H1 (cell line): ENCODE measurements around the gene NPBWR2. TPM values are rescaled to one million over a fixed set of nuclear protein-coding genes. Genes with fewer than 3 reads are reported as not detected.

Experiments
- CTCF ChIA-PET: fragments of 300-600 bp; sonication (Branson Sonifier 250); formaldehyde crosslinking; loops from one replicate; lab custom pipeline; 2021; ENCODE audit not compliant: partially characterized antibody; lab: Charles Lee
- POLR2A ChIA-PET: fragments of 300-600 bp; sonication (Branson Sonifier 250); formaldehyde crosslinking; loops from one replicate; lab custom pipeline; 2021; ENCODE audit warnings: inconsistent platforms; ENCODE audit not compliant: partially characterized antibody; lab: Charles Lee
- DNase-seq, 2 experiments: peaks; one replicate each; pipeline versions ENCODE4 v3.0.0 to v3.0.0-alpha.2; 2010 to 2022; ENCODE audit warnings: low spot score in 2 of 2, low read depth in 1 of 2, mixed read lengths in 1 of 2
- FAIRE-seq: peaks from 2 replicates; lab custom pipeline; 2011; peaks lifted over from hg19 to GRCh38; lab: Jason Lieb, UNC
- H2AFZ ChIP-seq: 2 replicates; pipeline ENCODE4 v1.8.1; 2012; ENCODE audit warnings: low read length, inconsistent platforms
- H2AK5ac ChIP-seq: 2 replicates; pipeline ENCODE4 v1.6.1; 2013; ENCODE audit warnings: low read depth, low read length
- H2BK120ac ChIP-seq: replicated peaks from 2 replicates; pipeline ENCODE3; 2013; ENCODE audit warnings: low read depth, low read length, inconsistent platforms
- H2BK12ac ChIP-seq: 2 replicates; pipeline ENCODE4 v1.6.1; 2013; ENCODE audit warnings: low read depth, low read length
- H2BK15ac ChIP-seq: 2 replicates; pipeline ENCODE4 v1.6.1; 2013; ENCODE audit warnings: low read length
- H2BK20ac ChIP-seq: 2 replicates; pipeline ENCODE4 v1.6.1; 2013; ENCODE audit warnings: low read length
- H2BK5ac ChIP-seq: 2 replicates; pipeline ENCODE4 v1.6.1; 2013; ENCODE audit warnings: low read depth, low read length
- H3K14ac ChIP-seq: 2 replicates; pipeline ENCODE4 v1.6.1; 2013; ENCODE audit warnings: inconsistent platforms; ENCODE audit not compliant: insufficient read length
- H3K18ac ChIP-seq: 2 replicates; pipeline ENCODE4 v1.6.1; 2013; ENCODE audit warnings: low read length; ENCODE audit errors: extremely low read depth
- H3K23ac ChIP-seq: 2 replicates; pipeline ENCODE4 v1.6.1; 2013; ENCODE audit warnings: inconsistent platforms; ENCODE audit not compliant: insufficient read length
- H3K23me2 ChIP-seq: 2 replicates; pipeline ENCODE4 v1.6.1; 2013; ENCODE audit warnings: low read depth, low read length
- H3K27ac ChIP-seq: 2 replicates; pipeline ENCODE4 v1.6.1; 2011; ENCODE audit warnings: low read depth, low read length, inconsistent platforms
- H3K27me3 ChIP-seq, 4 experiments: replicated peaks in 1 of 4; 1 replicate in 1 of 4; 2 replicates in 3 of 4; pipeline versions ENCODE4 v1.6.1 to v1.8.1; 2011 to 2013; ENCODE audit warnings: low read length in 3 of 4, mild to moderate bottlenecking in 3 of 4, inconsistent platforms in 2 of 4, mixed read lengths in 2 of 4, moderate library complexity in 1 of 4; ENCODE audit not compliant: control insufficient read depth in 3 of 4, insufficient read depth in 3 of 4; ENCODE audit errors: extremely low read depth in 1 of 4
- H3K36me3 ChIP-seq, 4 experiments: 2 replicates each; pipeline versions ENCODE4 v1.6.1 to v1.8.1; 2011 to 2013; ENCODE audit warnings: mild to moderate bottlenecking in 4 of 4, low read length in 3 of 4, moderate library complexity in 2 of 4, control low read depth in 1 of 4, inconsistent platforms in 1 of 4; ENCODE audit not compliant: insufficient read depth in 4 of 4, control insufficient read depth in 2 of 4
- H3K4ac ChIP-seq: replicated peaks from 2 replicates; pipeline ENCODE3; 2013; ENCODE audit warnings: low read length, low read depth, mixed read lengths, inconsistent platforms; ENCODE audit not compliant: insufficient read length
- H3K4me1 ChIP-seq, 4 experiments: replicated peaks in 1 of 4; 1 replicate in 1 of 4; 2 replicates in 3 of 4; pipeline versions ENCODE4 v1.6.1 to v1.8.1; 2011 to 2013; ENCODE audit warnings: low read length in 3 of 4, inconsistent platforms in 2 of 4, mixed read lengths in 1 of 4; ENCODE audit not compliant: insufficient read depth in 4 of 4, control insufficient read depth in 3 of 4
- H3K4me2 ChIP-seq, 2 experiments: 2 replicates each; pipeline versions ENCODE4 v1.6.1 to v1.8.1; 2011 to 2013; ENCODE audit warnings: low read depth in 2 of 2, low read length in 2 of 2, control low read depth in 1 of 2, inconsistent platforms in 1 of 2, mild to moderate bottlenecking in 1 of 2; ENCODE audit not compliant: insufficient read depth in 1 of 2
- H3K4me3 ChIP-seq, 4 experiments: fragments of 200-600, 300-600 bp in 1 of 4; sonication (generic), shearing (Covaris generic), sonication (Bioruptor Twin) in 1 of 4; 2 replicates each; pipeline versions ENCODE4 v1.5.1 to v1.8.1; 2011 to 2016; ENCODE audit warnings: low read length in 4 of 4, low read depth in 3 of 4, control low read depth in 2 of 4, inconsistent platforms in 2 of 4, mild to moderate bottlenecking in 2 of 4, mixed read lengths in 1 of 4, moderate library complexity in 1 of 4; ENCODE audit not compliant: insufficient read depth in 2 of 4; ENCODE audit errors: extremely low read depth in 1 of 4
- H3K56ac ChIP-seq: replicated peaks from 2 replicates; pipeline ENCODE3; 2013; ENCODE audit warnings: low read depth, mild to moderate bottlenecking, mixed read lengths, low read length, inconsistent platforms; ENCODE audit not compliant: insufficient read length
- H3K79me1 ChIP-seq: 2 replicates; pipeline ENCODE4 v1.6.1; 2013; ENCODE audit warnings: low read depth, low read length, control low read depth
- H3K79me2 ChIP-seq, 2 experiments: 2 replicates each; pipeline versions ENCODE4 v1.6.1 to v1.8.1; 2012 to 2013; ENCODE audit warnings: low read length in 2 of 2, mild to moderate bottlenecking in 2 of 2, inconsistent platforms in 1 of 2; ENCODE audit not compliant: insufficient read depth in 2 of 2, control insufficient read depth in 1 of 2
- H3K9ac ChIP-seq, 4 experiments: replicated peaks in 1 of 4; 1 replicate in 1 of 4; 2 replicates in 3 of 4; pipeline versions ENCODE4 v1.6.1 to v1.8.1; 2011 to 2013; ENCODE audit warnings: low read depth in 3 of 4, low read length in 3 of 4, control low read depth in 2 of 4, mild to moderate bottlenecking in 2 of 4, moderate library complexity in 2 of 4, inconsistent platforms in 1 of 4; ENCODE audit errors: extremely low read depth in 1 of 4
- H3K9me3 ChIP-seq, 2 experiments: 2 replicates each; pipeline versions ENCODE4 v1.6.1 to v1.8.1; 2012 to 2013; ENCODE audit warnings: mild to moderate bottlenecking in 2 of 2, moderate library complexity in 2 of 2, control low read depth in 1 of 2, inconsistent platforms in 1 of 2, low read depth in 1 of 2, low read length in 1 of 2, mixed read lengths in 1 of 2; ENCODE audit not compliant: insufficient read depth in 2 of 2
- H4K20me1 ChIP-seq, 2 experiments: replicated peaks in 1 of 2; 2 replicates each; pipeline versions ENCODE3 to v1.8.1; 2011 to 2013; ENCODE audit warnings: inconsistent platforms in 2 of 2, low read length in 2 of 2, mild to moderate bottlenecking in 1 of 2; ENCODE audit not compliant: insufficient read depth in 2 of 2, control insufficient read depth in 1 of 2
- H4K5ac ChIP-seq: 2 replicates; pipeline ENCODE4 v1.6.1; 2013; ENCODE audit warnings: low read length, low read depth, mixed read lengths, inconsistent platforms; ENCODE audit not compliant: insufficient read length
- H4K8ac ChIP-seq: 2 replicates; pipeline ENCODE4 v1.8.0; 2013; ENCODE audit warnings: mild to moderate bottlenecking, moderate library complexity, low read length, inconsistent platforms; ENCODE audit not compliant: insufficient read depth; ENCODE audit errors: extremely low read depth
- H4K91ac ChIP-seq: replicated peaks from 2 replicates; pipeline ENCODE3; 2013; ENCODE audit warnings: low read length, mixed read lengths, inconsistent platforms; ENCODE audit not compliant: insufficient read length
- RXRA ChIP-seq: IDR thresholded peaks from 2 replicates; pipeline ENCODE4 v1.6.1; 2011; ENCODE audit warnings: low read depth, mild to moderate bottlenecking, low read length, moderate library complexity; ENCODE audit not compliant: insufficient read depth
- SIN3A ChIP-seq, 2 experiments: IDR thresholded peaks in 1 of 2; conservative IDR thresholded peaks in 1 of 2; 2 replicates each; pipeline ENCODE4 v1.6.1; 2011 to 2012; ENCODE audit warnings: low read length in 2 of 2, improper control_type of control experiment in 1 of 2, low read depth in 1 of 2, mild to moderate bottlenecking in 1 of 2
- SRF ChIP-seq: IDR thresholded peaks from 2 replicates; pipeline ENCODE4 v1.6.1; 2011; ENCODE audit warnings: mild to moderate bottlenecking, low read depth, low read length, moderate library complexity
- WGBS, 2 experiments: shearing (Covaris generic) in 1 of 2; methylation state at CpG; one replicate each; pipeline versions ENCODE4 v1.1.6 to v1.1.7; 2013 to 2015; ENCODE audit warnings: low lambda C conversion rate in 2 of 2, mixed read lengths in 2 of 2, inconsistent platforms in 1 of 2, low coverage in 1 of 2, missing lambda C conversion rate in 1 of 2; ENCODE audit not compliant: insufficient replicate concordance in 2 of 2, insufficient coverage in 1 of 2, insufficient read length in 1 of 2; ENCODE audit errors: extremely low coverage in 1 of 2, missing lambda C conversion rate in 1 of 2; 5-methylcytosine and 5-hydroxymethylcytosine counted together
- polyA plus RNA-seq, 7 experiments: library from polyadenylated mRNA; depleted of rRNA in 3 of 7; stranded (reverse) in 5 of 7; unstranded in 2 of 7; fragments of >200 nt in 5 of 7; fragments of 200-250 nt in 2 of 7; gene quantifications; 1 replicate in 5 of 7; 2 replicates in 1 of 7; 4 replicates in 1 of 7; pipeline versions ENCODE4 v1.2.1 to v1.2.3, GENCODE V29; 2011 to 2013; ENCODE audit warnings: missing spikeins in 2 of 7, mixed read lengths in 2 of 7
- total RNA-seq: library from RNA; stranded (reverse); fragmentation: NEBNext Ultra II Directional; extraction: Animal tissue kit (Norgen Biotek cat#: 25700); gene quantifications from 2 replicates; pipeline ENCODE4 v1.2.1, GENCODE V29; 2021

Gene NPBWR2
- total and polyA plus RNA-seq, 2 of the 8 experiments (the other 6 are each of a cell fraction or from before 2014, with no cell fraction given) = not detected

DNA sequence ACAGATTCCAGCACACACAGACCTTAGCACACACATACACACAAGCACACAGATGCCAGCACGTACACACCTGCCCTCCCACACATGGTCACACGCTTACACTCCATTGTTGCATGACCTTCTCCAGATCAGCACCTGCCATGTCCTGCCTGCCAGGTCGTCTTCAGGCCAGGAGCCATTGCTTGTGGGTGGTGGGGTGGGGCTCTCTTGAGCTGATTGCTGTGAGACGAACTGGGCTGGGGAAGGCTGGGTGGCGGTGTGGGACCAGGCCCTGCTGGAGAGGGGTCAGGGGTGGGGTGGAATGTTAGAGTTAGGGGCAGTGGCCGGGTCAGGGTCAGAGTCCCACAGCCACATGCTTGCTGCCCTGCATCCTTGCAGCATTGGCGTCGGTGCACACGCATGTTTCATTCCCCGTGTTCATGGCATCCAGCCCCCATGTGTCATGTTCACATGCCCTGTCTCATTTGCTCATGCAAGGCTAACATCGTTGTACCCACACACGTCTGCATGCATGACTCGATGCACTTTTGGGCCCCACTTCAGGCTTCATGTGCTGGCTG lies 6.5 kb upstream of the NPBWR2 start:
- Histone ChIP-seq H3K79me2 (no peaks in the 10 kb centered on the region), H4K8ac (peak overlapping the region; percentile 25; the same call in 1 of the 2 replicates), H2AK5ac (no peak overlapping the region), H2BK15ac (0 out of 2 replicates have a peak overlapping the region, but pooled peaks have one; percentile 5), H2BK5ac (no peak overlapping the region), H3K56ac (no peak overlapping the region), H4K91ac (no peak overlapping the region), H3K4me1 (no peaks in the 10 kb centered on the region), H3K36me3 (no peaks in the 10 kb centered on the region), H3K9ac (no peak overlapping the region), H2AFZ (no peak overlapping the region), H2BK20ac (no peak overlapping the region), H3K23me2 (no peaks in the 10 kb centered on the region), H3K23ac (no peak overlapping the region), H3K4me3 (no peak overlapping the region), H3K18ac (no peak overlapping the region), H3K14ac (no peak overlapping the region), H2BK12ac (no peak overlapping the region), H3K27me3 (no peaks in the 10 kb centered on the region), H4K20me1 (peaks cover 0 to 2% of the 10 kb centered on the region in 2 experiments), H2BK120ac (no peak overlapping the region), H3K27ac (no peak overlapping the region), H3K4me2 (no peak overlapping the region), H3K9me3 (no peaks in the 10 kb centered on the region), H3K4ac (no peak overlapping the region), H4K5ac (no peak overlapping the region), H3K79me1 (no peaks in the 10 kb centered on the region)
- ChIA-PET CTCF (interaction anchor here (1.0 to 10.1 kb wide), 6 partner anchors 11 to 70 kb away, joined by 3 to 144 read pairs (median 5); partner anchors contain the start of genes LKAAEAR1, OPRL1 and RGS19), POLR2A (no interaction called here)
- no peak for DNase-seq
- WGBS, 2 experiments = 88% methylated on average over 13 of the region's 13 CpGs; no CpG with 5 or more reads in 1 of the 2 experiments
- no peak for FAIRE-seq
- TF ChIP-seq SRF (no peak), SIN3A (conservative IDR thresholded peaks at IDR 0.05 in 1 of 2, IDR thresholded peaks at IDR 0.05 in 1 of 2; ENCODE audit: low read depth in 1 of 2, low read length in 2 of 2) (no peak), RXRA (no peak)
